Medulla oblongata (tissue), 1 donor: ENCODE measurements around the gene GGCT.

Experiments
- DNase-seq: peaks from one replicate; pipeline ENCODE4 v3.0.0-alpha.2; 2015; ENCODE audit errors: extremely low spot score

The GGCT gene

GRCh38 chr7:30463405-30464145 lies 41.1 kb downstream of the GGCT start:
- no peak for DNase-seq

- no peak for DNase-seq
Measured at GRCh38 chr7:30462179-30462578, 42.5 kb downstream of the GGCT start.

- no peak for DNase-seq
Measured at GRCh38 chr7:30460246-30460633, 44.4 kb downstream of the GGCT start.

GRCh38 chr7:30459591-30460245 lies 44.9 kb downstream of the GGCT start:
- DNase-seq: no peak

- DNase-seq: no peak
Measured at GRCh38 chr7:30458311-30458710, 46.3 kb downstream of the GGCT start.

- DNase-seq: no peak
Measured at GRCh38 chr7:30453921-30454320, 50.7 kb downstream of the GGCT start.

- no peak for DNase-seq
Measured at GRCh38 chr7:30453016-30453415, 51.6 kb downstream of the GGCT start.

GRCh38 chr7:30452280-30452930 lies 52.2 kb downstream of the GGCT start:
- no peak for DNase-seq

- no peak for DNase-seq
Measured at GRCh38 chr7:30451539-30452279, 52.9 kb downstream of the GGCT start.

- no peak for DNase-seq
Measured at GRCh38 chr7:30450983-30451497, 53.6 kb downstream of the GGCT start.

- DNase-seq: no peak
Measured at GRCh38 chr7:30450240-30450982, 54.2 kb downstream of the GGCT start.

- no peak for DNase-seq
Measured at GRCh38 chr7:30448461-30449189, 56.0 kb downstream of the GGCT start.

- DNase-seq: no peak
Measured at GRCh38 chr7:30447466-30447865, 57.2 kb downstream of the GGCT start.
